HEK293T (cell line): Measurements from ENCODE around the gene SH3RF3.

Experiments used
- ARNT ChIP-seq: fragments of 450-650 bp; IDR thresholded peaks from 2 replicates; pipeline ENCODE4 v1.6.1; 2017; ENCODE audit warnings: mild to moderate bottlenecking
- BHLHE40 ChIP-seq: fragments of 450-650 bp; IDR thresholded peaks from 2 replicates; pipeline ENCODE4 v1.6.1; 2016; ENCODE audit warnings: mild to moderate bottlenecking, moderate library complexity, borderline replicate concordance
- CTBP1 ChIP-seq: fragments of 450-650 bp; IDR thresholded peaks from 2 replicates; pipeline ENCODE4 v1.6.1; 2016; ENCODE audit warnings: borderline replicate concordance
- L3MBTL2 ChIP-seq: fragments of 450-650 bp; conservative IDR thresholded peaks from 2 replicates; pipeline ENCODE4 v1.6.1; 2016; ENCODE audit warnings: mild to moderate bottlenecking
- TARDBP ChIP-seq: fragments of 450-650 bp; IDR thresholded peaks from 2 replicates; pipeline ENCODE4 v1.6.1; 2016

- no peak for TF ChIP-seq CTBP1
- TF ChIP-seq L3MBTL2, result no peak
- TF ChIP-seq TARDBP, result no peak
- TF ChIP-seq ARNT, result no peak
- TF ChIP-seq BHLHE40, result no peak
These were observed 151.8 kb downstream of the SH3RF3 start for GRCh38 chr2:109280804-109281203.
